GM19455 (cell line): ENCODE results near the gene SLC38A1.
"Not testable (repeated sequence)": the region's sequence is repeated elsewhere in the genome, so short reads cannot be mapped to it uniquely, and the experiment has no call there.

ENCODE experiments used
- ATAC-seq: cut with Tn5 transposase; IDR thresholded peaks from one replicate; pipeline ENCODE4 v1.9.1; 2021; ENCODE audit not compliant: unreplicated experiment

The SLC38A1 gene

GRCh38 chr12:46174061-46174662, 94.7 kb downstream of the SLC38A1 start:
- ATAC-seq = no peak

- no peak for ATAC-seq
These were observed 100.4 kb downstream of the SLC38A1 start for GRCh38 chr12:46168426-46168825.

GRCh38 chr12:46167412-46167811, 101.4 kb downstream of the SLC38A1 start:
- ATAC-seq = no peak

- ATAC-seq = no peak
These were observed 103.7 kb downstream of the SLC38A1 start for GRCh38 chr12:46165191-46165590.

- no peak for ATAC-seq
These were observed 104.6 kb downstream of the SLC38A1 start for GRCh38 chr12:46164186-46164761.

GRCh38 chr12:46162549-46163076, 106.2 kb downstream of the SLC38A1 start:
- not testable (repeated sequence) for ATAC-seq

- no peak for ATAC-seq
These were observed 107.7 kb downstream of the SLC38A1 start for GRCh38 chr12:46160981-46161690.

- no peak for ATAC-seq
These were observed 108.5 kb downstream of the SLC38A1 start for GRCh38 chr12:46160101-46160980.

- no peak for ATAC-seq
These were observed 109.4 kb downstream of the SLC38A1 start for GRCh38 chr12:46159309-46159901.

GRCh38 chr12:46158501-46158900, 110.3 kb downstream of the SLC38A1 start:
- no peak for ATAC-seq

- no peak for ATAC-seq
These were observed 114.4 kb downstream of the SLC38A1 start for GRCh38 chr12:46154221-46154985.

GRCh38 chr12:46153268-46153872, 115.5 kb downstream of the SLC38A1 start:
- no peak for ATAC-seq

- no peak for ATAC-seq
These were observed 116.4 kb downstream of the SLC38A1 start for GRCh38 chr12:46152456-46152855.

GRCh38 chr12:46150735-46151134, 118.1 kb downstream of the SLC38A1 start:
- ATAC-seq = no peak

- ATAC-seq = no peak
These were observed 118.9 kb downstream of the SLC38A1 start for GRCh38 chr12:46149905-46150304.

- ATAC-seq = no peak
These were observed 119.8 kb downstream of the SLC38A1 start for GRCh38 chr12:46149079-46149464.

GRCh38 chr12:46148327-46149078, 120.3 kb downstream of the SLC38A1 start:
- no peak for ATAC-seq

GRCh38 chr12:46147144-46147543, 121.7 kb downstream of the SLC38A1 start:
- no peak for ATAC-seq

GRCh38 chr12:46145881-46146280, 123.0 kb downstream of the SLC38A1 start:
- ATAC-seq = no peak
